ENCODE results near the gene CD37. TPM values are rescaled to one million over a fixed set of nuclear protein-coding genes. Genes with fewer than 3 reads are reported as not detected.
"Not testable (repeated sequence)": the region's sequence is repeated elsewhere in the genome, so short reads cannot be mapped to it uniquely, and the experiment has no call there.

Gene CD37
- total RNA-seq, 1 donor from 2014 or later: not detected

DNA sequence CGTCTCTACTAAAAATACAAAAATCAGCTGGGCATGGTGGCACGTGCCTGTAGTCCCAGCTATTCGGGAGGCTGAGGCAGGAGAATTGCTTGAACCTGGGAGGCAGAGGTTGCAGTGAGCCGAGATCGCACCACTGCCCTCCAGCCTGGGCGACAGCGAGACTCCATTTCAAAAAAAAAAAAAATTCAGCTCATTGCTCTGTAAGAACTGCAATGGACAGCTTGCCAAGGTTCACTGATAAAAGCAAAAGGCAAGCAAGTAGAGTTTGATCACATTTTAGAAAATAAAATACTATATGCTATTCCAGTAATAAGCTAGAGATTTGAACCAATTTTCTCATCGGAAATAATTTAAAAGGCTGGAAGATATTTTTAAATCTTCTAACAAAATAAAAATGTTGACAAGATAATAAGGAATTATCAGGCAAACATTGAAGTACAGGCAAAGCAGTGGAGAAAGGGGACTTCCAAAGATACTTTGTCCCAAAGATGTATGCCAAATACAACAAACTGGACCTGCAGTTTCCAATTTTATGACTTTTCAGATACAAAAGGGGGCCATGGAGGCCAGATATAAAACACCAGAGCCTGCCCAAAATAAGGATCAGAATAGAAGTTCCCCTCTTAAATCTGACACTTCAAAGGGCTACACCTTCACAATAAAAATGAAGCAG lies 39.9 kb upstream of the CD37 start:
- no peaks in the 10 kb centered on the region for H3K9me3 Mint-ChIP-seq
- TF ChIP-seq, protein P1, sequence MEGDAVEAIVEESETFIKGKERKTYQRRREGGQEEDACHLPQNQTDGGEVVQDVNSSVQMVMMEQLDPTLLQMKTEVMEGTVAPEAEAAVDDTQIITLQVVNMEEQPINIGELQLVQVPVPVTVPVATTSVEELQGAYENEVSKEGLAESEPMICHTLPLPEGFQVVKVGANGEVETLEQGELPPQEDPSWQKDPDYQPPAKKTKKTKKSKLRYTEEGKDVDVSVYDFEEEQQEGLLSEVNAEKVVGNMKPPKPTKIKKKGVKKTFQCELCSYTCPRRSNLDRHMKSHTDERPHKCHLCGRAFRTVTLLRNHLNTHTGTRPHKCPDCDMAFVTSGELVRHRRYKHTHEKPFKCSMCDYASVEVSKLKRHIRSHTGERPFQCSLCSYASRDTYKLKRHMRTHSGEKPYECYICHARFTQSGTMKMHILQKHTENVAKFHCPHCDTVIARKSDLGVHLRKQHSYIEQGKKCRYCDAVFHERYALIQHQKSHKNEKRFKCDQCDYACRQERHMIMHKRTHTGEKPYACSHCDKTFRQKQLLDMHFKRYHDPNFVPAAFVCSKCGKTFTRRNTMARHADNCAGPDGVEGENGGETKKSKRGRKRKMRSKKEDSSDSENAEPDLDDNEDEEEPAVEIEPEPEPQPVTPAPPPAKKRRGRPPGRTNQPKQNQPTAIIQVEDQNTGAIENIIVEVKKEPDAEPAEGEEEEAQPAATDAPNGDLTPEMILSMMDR (conservative IDR thresholded peaks at IDR 0.05): no peak
- DNase-seq (ENCODE audit: extremely low spot score, unreplicated experiment): no peak
- no peak overlapping the region for H3K4me3 Mint-ChIP-seq
- H3K27me3 Mint-ChIP-seq: no peaks in the 10 kb centered on the region
- H3K27ac Mint-ChIP-seq: no peak overlapping the region
- H3K4me1 Mint-ChIP-seq (ENCODE audit: unreplicated experiment): no peaks in the 10 kb centered on the region
- no peaks in the 10 kb centered on the region for H3K36me3 Mint-ChIP-seq

DNA sequence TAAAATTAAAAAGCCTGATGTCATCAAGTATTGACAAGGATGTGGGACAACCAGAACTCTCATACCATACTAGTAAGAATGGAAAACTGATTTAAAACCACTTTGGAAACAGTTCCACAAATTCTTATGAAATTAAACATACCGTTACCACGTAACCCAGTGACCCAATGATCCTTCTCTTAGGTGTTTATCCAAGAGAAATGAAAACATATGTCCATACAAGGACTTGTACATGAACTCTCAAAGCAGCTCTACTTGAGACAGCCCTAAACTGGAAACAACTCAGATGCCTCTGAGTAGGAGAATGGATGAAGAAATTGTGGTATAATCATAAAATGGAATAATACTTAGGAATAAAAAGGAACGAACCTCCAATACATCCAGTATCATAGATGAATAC lies 37.8 kb upstream of the CD37 start:
- Mint-ChIP-seq H3K4me1 (ENCODE audit: unreplicated experiment) (no peaks in the 10 kb centered on the region), H3K27me3 (no peaks in the 10 kb centered on the region), H3K27ac (no peak overlapping the region), H3K9me3 (no peaks in the 10 kb centered on the region), H3K4me3 (no peak overlapping the region), H3K36me3 (no peaks in the 10 kb centered on the region)
- no peak for DNase-seq (ENCODE audit: extremely low spot score, unreplicated experiment)
- TF ChIP-seq, protein P1 (conservative IDR thresholded peaks at IDR 0.05): no peak

DNA sequence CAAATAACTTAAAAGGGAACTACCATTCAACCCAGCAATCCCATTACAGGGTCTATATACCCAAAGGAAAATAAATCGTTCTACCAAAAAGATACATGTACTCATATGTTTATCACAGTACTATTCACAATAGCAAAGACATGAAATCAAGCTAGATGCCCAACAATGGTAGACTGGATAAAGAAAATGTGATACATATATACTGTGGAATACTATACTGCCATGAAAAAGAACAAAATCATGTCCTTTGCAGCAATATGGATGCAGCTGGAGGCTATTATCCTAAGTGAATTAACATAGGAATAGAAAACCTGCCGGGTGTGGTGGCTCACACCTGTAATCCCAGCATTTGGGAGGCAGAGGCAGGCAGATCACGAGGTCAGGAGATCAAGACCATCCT lies 36.6 kb upstream of the CD37 start:
- H3K4me3 Mint-ChIP-seq; DNase-seq (ENCODE audit: extremely low spot score, unreplicated experiment); H3K9me3 Mint-ChIP-seq; H3K27ac Mint-ChIP-seq; H3K36me3 Mint-ChIP-seq; H3K27me3 Mint-ChIP-seq; H3K4me1 Mint-ChIP-seq (ENCODE audit: unreplicated experiment): not testable (repeated sequence)

DNA sequence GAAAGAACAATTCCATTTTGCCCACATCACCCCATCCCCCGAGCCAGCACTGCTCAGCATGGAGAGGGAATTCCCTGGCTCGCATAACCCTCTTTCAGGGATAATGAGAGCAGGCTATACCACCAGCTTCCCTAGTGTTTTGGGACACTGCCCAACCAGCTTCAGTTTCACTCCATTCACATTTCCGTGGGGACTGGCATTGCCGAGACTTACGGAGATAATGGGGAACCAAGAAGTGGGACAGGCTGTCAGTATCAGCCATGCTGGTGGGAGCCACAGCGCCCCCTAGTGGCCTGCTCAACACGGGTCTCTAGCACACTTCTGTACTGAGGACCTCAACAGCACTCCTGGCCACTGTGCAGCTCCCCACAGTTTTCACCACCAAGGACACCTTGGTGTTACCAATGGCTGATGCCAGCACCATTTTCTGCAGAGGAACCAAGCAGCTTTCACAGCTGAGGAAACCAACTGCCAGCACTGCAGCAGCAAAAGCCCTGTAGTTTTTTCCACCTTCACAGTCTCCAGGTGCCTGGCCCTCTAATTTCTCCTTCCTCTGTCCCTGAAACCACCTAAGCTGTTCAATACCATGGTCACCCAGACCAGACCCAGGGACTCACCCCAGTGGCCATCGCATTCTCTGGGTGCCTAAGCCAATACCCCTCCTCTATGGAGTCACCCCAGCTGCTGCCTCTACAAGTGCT lies 33.9 kb upstream of the CD37 start:
- Mint-ChIP-seq H3K27ac (no peak overlapping the region), H3K36me3 (no peaks in the 10 kb centered on the region), H3K9me3 (peaks cover 6% of the 10 kb centered on the region), H3K27me3 (no peaks in the 10 kb centered on the region), H3K4me3 (no peak overlapping the region), H3K4me1 (ENCODE audit: unreplicated experiment) (no peaks in the 10 kb centered on the region)
- peak; percentile 78 for DNase-seq (ENCODE audit: extremely low spot score, unreplicated experiment)
- TF ChIP-seq, protein P1 (conservative IDR thresholded peaks at IDR 0.05): peak; percentile 92

DNA sequence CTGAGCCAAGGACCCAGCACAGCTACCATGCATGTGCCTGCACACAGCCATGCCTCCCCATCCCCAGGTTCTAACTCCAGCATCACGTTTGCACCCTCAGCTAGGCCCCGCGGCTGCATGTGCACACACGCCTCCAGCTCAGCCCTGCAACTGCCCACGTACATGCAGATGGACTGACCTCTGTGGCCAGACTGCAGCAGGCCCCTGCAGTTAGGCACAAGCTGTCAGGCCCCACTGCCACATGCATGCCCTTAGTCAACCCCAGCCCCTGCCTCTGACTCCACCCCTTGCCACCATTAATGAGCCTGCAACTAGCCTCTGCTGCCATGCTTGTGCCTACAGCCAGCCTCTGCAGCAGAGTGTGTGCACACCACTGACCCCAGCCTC lies 33.3 kb upstream of the CD37 start:
- no peak for DNase-seq (ENCODE audit: extremely low spot score, unreplicated experiment)
- Mint-ChIP-seq H3K9me3 (peaks cover 6% of the 10 kb centered on the region), H3K27me3 (no peaks in the 10 kb centered on the region), H3K4me1 (ENCODE audit: unreplicated experiment) (no peaks in the 10 kb centered on the region), H3K27ac (no peak overlapping the region), H3K36me3 (no peaks in the 10 kb centered on the region), H3K4me3 (no peak overlapping the region)
- TF ChIP-seq, protein P1 (conservative IDR thresholded peaks at IDR 0.05): no peak

DNA sequence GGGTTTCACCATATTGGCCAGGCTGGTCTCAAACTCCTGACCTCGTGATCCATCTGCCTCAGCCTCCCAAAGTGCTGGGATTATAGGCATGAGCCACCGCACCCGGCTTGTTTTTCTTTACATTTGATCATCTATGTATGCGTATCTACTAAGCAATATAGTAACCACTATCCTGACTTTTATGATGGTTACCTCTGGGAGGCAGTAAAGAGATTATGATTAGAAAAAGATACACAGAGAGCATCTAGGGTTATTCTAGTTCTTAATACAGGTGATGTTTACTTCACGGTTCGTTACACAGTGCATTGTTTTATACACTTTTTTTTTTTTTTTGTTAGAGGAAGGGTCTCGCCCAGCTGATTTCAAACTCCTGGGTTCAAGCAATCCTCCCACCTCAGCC lies 28.5 kb upstream of the CD37 start:
- DNase-seq (ENCODE audit: extremely low spot score, unreplicated experiment); H3K9me3 Mint-ChIP-seq; H3K27ac Mint-ChIP-seq; H3K36me3 Mint-ChIP-seq; H3K4me3 Mint-ChIP-seq; H3K27me3 Mint-ChIP-seq; H3K4me1 Mint-ChIP-seq (ENCODE audit: unreplicated experiment): not testable (repeated sequence)

Measured in type B pancreatic cell (in vitro differentiated cells).